ENCODE measurements around the gene KCNIP4.

- TF ChIP-seq, protein P1, sequence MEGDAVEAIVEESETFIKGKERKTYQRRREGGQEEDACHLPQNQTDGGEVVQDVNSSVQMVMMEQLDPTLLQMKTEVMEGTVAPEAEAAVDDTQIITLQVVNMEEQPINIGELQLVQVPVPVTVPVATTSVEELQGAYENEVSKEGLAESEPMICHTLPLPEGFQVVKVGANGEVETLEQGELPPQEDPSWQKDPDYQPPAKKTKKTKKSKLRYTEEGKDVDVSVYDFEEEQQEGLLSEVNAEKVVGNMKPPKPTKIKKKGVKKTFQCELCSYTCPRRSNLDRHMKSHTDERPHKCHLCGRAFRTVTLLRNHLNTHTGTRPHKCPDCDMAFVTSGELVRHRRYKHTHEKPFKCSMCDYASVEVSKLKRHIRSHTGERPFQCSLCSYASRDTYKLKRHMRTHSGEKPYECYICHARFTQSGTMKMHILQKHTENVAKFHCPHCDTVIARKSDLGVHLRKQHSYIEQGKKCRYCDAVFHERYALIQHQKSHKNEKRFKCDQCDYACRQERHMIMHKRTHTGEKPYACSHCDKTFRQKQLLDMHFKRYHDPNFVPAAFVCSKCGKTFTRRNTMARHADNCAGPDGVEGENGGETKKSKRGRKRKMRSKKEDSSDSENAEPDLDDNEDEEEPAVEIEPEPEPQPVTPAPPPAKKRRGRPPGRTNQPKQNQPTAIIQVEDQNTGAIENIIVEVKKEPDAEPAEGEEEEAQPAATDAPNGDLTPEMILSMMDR (conservative IDR thresholded peaks at IDR 0.05; ENCODE audit: low read length), result no peak
- no peak for TF ChIP-seq EZH2phosphoT487 (IDR thresholded peaks at IDR 0.05; ENCODE audit: borderline replicate concordance)
These were observed 703 bp downstream of the KCNIP4 start for GRCh38 chr4:21947791-21948346.
